Stomach (tissue), 4 donors: Measurements from ENCODE around the gene FLRT2.

Experiments
- CTCF ChIP-seq, 7 experiments: fragments of 450-650 bp in 4 of 7; fragments of 200-600 bp in 3 of 7; sonication (generic) in 3 of 7; IDR thresholded peaks; one replicate each; pipeline ENCODE4 v1.5.1; 2016 to 2019; ENCODE audit warnings: antibody characterized with exemption in 7 of 7, control low read depth in 2 of 7, mild to moderate bottlenecking in 1 of 7
- POLR2A ChIP-seq, 4 donors: fragments of 450-650 bp; IDR thresholded peaks; one replicate each; pipeline ENCODE4 v1.6.1; 2016; ENCODE audit warnings: antibody characterized with exemption in 4 of 4, control low read depth in 2 of 4, mild to moderate bottlenecking in 1 of 4, moderate library complexity in 1 of 4

- TF ChIP-seq CTCF (IDR thresholded peaks at IDR 0.05), result no peak
- TF ChIP-seq POLR2A (IDR thresholded peaks at IDR 0.05), result no peak
Measured at GRCh38 chr14:85501751-85502150, 28.2 kb upstream of the FLRT2 start.
